Stimulated activated naive CD4-positive, alpha-beta T cell (primary cell): Measurements from ENCODE around the gene HID1.
"Not testable (repeated sequence)": the region's sequence is repeated elsewhere in the genome, so short reads cannot be mapped to it uniquely, and the experiment has no call there.

ENCODE experiments used
- DNase-seq, 6 experiments: peaks; one replicate each; lab custom pipeline; 2025; lab: John Stamatoyannopoulos, UW

The HID1 gene

DNA sequence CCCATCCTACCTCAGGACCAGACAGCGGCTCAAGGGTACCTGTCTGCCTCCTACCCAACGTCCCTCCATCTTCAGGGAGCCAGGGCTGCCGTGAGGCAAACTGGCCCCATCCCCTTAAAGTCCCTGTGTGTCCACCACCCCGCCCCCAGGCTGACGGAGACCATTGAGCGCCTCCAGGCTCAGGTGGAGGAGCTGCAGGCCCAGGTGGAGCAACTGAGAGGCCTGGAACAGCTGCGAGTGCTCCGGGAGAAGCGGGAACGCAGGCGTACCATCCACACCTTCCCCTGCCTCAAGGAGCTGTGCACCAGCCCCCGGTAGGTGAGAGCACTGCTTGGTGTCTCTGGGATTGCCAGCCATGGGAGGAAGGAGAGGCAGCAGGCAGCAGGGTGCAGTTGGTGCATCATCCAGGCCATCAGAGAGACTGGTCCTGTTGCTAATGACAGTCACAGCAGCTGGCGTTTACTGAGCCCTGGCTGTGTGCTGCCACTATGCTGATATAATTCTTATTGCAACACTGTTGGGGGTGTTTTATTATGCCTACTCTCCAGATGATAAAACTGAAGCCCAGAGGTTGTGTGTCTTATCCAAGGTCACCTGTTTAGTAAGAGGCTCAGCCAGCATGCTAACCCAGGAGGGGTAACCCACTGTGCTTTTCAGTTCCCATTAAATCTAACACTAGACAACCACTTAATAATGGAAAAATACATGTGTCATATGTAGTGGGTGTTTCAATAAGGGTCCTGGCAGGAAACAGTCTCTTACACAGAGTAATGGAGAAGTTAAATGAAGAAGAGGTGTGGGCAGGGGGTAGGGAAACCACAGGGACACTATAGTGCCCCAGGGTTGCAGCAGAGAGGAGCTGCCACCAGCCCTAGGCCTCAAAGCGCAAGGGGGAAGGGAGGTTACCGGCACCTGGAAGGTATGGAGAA is 29.6 kb upstream of the HID1 start:
- no peak for DNase-seq

DNA sequence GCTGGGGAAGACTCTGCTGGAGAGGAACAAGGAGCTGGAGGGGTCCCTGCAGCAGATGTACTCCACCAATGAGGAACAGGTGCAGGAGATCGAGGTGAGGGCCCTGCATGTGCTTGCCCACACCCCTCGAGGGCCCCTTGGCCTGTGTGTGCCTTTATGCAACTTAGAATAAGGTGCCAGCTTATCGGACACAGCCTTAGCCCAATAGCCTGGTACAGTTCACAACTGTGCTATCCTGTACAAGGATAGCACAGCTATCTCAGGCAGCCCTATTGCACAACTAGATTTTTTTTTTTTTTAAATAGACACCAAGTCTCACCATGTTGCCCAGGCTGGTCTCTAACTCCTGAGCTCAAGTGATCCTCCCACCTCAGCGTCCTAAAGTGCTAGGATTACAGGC is 27.0 kb upstream of the HID1 start:
- no peak for DNase-seq

DNA sequence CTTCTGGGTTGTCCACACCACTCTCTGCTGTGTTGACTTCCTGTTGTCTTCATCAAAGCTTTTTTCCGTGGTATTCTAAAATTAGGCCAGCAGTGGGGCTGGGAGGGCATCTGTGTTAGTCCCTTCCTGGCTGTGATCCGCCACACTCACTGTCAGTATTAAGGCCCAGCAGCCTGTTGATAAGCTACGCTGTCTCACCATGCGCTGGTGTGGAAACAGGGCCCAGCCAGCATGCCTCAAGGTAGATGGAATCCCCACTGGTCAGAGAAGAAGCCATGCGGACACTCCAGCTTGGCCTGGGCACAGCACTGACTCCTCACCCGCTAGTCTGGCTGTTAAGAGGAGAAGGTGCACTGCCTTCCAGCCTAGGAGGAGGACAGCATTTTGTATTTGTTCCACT is 26.2 kb upstream of the HID1 start:
- no peak for DNase-seq

DNA sequence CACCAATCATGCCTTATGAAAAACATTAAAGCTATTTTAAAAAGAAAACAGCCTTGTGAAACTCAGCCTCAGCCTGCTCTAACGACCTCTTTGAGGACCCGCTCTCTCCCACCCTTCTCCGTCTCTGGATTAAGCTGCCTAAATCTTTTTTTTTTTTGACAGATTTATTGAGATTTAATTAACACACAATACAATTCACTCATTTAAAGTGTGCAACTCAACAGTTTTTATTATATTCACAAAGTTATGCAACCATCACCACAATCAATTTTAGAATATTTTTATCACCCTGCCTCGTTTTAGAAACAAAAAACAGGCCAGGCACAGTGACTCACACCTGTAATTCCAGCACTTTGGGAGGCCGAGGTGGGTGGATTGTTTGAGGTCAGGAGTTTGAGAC is 23.3 kb upstream of the HID1 start:
- no peak for DNase-seq

DNA sequence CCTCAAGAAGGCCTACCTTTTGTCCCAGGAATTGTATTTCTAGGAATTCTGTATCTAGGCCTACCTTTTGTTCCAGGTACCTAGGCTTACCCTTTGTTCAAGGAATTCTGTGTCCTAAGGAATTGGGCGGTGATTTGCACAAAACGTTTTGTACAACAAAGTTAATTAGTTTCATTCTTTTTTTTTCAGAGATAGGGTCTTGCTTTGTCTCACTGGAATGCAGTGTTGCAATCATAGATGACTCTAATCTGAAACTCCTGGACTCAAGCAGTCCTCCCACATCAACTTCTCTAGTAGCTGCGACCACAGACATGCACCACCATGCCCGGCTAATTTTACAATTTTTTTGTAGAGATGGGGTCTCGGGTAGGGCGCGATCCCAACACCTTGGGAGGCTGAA is 21.9 kb upstream of the HID1 start:
- DNase-seq = no peak

DNA sequence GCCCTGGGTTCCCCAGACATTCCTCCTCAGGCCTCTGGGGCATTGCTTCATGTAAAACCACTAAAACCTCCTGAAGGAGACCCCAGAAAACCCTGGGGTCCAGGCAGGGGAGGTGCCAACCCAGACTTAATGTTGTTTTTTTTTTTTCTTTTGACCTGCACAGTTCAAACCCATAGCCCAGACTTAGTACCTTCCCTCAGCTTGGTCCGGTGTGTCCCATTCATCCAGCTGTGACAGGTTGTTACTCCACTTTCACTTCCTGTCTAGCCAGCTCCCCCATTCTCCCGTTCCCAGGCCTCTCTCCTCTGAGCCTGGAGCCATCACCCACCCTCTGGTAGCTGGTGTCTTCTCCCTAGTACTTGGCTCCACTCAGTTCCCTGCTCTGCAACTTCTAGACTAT is 19.7 kb upstream of the HID1 start:
- no peak for DNase-seq

DNA sequence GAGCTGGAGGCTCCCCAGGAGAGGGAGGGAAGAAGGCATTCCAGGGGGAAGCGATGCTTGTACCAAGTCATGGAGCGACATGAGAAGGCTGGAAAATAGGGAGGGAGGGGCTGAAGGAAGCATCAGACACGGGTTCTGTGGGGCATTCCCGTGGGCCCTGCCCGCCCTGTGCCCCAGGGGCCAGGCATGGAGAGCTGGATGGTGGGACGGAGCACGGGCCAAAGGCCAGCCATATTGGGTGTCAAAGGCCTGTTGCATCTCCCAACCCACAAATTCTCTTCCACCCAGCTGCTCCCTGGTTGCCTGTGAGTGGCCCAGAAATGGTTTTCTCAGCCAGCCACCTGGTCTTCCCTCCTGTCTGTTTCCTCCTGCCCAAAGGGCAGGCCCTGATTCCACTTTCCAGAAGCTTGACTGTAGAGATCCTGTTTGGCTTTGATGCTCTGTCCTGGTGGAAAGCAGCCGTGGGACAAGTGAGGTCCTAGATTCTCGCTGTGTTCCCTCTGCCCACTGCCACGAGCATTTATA is 18.1 kb upstream of the HID1 start:
- no peak for DNase-seq

DNA sequence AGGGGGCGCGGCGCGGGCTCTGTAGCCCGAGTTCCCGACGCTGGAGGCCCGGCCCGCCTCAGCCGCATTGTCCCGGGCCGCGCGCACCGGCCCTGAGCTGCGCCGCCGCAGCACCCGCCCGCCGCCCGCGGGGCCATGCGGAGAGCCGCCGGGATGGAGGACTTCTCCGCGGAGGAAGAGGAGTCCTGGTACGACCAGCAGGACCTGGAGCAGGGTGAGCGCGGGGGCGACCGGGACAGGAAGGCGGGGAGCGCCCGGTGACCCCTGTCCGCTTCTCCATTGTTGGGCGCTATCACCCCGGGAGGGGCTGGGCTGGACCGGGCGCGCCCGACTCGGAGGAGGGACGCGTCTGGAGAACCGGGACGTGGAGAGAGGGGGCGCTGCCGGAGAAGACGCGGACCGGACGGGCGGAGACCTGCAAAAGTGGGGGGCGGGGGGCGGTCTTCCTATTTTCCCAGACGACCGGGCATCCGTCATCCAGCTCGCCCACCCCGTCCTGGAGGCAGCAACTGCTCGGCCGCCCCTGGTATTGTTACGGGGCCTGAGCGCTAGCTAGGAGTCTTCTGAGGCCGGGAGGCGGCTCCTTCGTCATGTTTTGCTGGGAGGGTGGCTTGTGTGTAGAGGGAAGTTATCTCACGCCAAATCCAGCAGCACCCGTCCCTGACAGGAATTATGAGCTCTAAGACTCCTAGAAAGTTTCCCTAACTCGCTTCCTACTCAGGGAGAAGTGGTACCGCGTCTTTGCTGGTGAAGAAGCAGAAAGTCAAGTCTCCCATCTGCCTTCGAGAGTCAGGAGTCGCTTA is 15.6 kb upstream of the HID1 start:
- peak in 3 of 6 experiments; percentile 29 to 39 (median 32) for DNase-seq

DNA sequence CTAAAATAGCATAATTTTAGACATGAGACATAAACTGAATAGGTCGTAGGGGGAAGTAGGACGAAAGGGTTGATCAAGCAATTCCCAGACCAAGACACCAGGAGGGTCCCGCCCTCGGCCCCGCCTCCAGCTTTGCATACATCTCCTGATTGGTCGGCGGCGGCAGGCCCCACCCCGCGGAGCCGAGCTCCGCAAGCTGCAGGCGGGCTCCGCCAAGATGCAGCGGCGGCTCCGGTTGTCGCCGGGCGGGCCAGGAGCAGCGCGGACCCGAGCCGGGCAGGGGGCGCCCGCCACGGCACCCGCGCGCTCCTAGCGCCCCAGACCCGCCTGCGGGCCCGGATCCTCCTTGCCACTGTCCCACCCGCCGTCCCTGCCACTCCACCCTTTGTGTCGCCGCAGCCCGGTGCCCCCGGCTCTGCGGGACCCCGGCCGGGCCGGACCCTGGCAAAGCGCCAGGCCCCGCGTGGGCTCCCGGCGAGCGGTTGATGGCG is 14.9 kb upstream of the HID1 start, which contains the start of gene CDR2L:
Gene CDR2L (plus strand): TSS at position 215 of the 491 bp plus-strand sequence. CDS start 412 bp downstream, outside the sequence.
- peak; percentile 77 to 93 (median 88) for DNase-seq

DNA sequence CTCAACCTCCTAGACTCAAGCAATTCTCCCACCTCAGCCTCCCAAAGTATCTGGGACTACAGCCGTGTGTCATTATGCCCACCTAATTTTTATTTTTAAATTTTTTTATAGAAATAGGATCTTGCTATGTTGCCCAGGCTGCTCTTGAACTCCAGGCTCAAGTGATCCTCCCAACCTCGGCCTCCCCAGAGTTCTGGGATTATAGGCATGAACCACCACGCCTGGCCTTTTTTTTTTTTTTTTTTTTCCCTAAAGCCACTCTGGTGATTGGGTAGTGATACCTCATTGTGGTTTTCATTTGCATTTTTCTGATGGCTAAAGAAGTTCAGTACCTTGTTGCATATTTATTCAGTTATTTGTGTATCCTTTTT is 13.6 kb upstream of the HID1 start:
- DNase-seq = no peak

DNA sequence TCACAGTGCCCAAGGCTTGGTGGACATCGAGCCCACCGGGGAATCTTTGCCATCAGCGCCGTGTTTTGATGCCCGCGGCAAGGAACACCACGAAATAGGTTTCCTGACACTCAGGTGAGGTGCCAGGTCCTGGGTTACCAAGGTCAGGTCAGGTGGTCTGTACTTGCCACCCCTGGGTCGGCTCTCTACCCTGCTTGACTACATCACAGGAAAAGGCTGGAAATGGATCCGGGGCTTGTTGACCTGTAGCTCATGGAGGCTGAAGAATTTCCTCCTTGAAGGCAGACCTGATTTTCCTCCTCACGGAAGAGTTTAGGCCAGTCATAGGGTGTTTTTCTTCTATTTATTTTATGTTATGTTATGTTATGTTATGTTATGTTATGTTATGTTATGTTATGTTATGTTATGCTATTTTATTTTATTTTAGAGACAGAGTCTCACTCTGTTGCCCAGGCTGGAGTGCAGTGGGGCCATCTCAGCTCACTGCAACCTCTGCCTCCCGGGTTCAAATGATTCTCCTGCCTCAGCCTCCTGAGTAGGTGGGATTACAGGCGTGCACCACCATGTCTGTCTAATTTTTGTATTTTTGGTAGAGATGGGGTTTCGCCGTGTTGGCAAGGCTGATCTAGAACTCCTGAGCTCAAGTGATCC is 10.2 kb upstream of the HID1 start:
- DNase-seq = not testable (repeated sequence)

DNA sequence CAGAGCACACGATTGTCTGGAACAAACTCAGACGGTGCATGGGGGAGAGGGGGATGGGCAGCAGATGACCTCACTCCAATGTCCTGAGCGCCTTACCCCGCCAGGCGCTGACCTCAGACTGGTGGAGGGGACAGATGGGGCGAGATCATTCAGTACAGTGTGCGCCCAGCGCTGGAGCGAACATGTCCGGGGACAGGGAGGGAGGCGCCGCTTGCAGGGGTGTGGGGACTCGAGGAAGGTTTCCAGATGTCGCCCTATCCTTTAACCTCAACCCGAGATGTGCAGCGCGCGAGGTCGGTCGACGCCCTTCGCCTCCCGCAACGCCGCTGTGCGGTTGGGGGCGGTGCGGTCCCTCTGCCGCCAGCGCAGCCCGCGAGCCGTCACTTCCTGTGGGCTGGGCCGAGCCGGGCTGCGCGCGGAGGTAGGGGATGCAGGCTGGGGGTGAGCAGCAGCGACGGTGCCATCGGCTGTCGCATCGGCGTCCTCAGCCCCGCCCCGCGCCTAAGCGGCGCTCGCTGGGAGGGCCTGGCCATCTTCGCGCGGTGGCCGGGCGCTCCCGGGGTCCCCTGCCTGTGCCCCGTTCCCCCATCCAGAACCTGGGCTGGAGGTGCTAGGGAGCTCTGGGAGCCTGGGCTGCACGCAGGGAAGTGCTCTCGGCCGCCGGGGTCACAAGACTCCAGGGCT is 9.6 kb upstream of the HID1 start:
- DNase-seq = peak; percentile 71 to 84 (median 76)

DNA sequence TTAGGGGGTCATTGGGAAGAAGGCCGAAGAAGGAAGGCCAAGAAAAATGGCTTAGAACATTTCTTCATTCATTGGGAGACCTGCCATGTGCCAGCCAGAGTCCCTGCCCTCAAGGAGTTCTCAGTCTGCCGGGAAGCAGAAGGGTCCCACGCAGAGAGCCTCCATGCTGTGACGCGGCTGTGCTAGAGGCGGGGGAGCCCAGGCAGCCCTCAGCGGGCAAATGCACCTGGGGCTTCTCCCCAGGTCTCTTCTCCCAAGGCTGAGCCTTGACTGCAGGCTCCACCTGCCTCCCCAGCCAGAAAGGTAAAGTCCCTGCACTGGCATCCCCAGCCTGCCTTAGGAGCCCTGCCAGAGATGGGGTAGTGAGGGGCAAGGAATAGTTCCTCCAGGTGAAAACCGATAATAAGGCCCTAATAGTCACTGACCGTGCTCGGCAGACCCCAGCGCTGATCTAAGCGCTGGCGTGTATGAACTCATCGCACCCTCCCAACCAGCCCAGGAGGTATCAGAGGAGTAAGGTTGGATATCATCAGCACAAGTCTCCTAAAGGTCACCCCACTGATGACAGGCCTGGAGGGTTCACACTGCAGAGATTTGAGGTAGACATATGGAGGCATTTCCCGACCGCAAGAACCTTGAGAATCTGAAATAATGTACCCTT is 8.9 kb upstream of the HID1 start:
- DNase-seq = no peak

DNA sequence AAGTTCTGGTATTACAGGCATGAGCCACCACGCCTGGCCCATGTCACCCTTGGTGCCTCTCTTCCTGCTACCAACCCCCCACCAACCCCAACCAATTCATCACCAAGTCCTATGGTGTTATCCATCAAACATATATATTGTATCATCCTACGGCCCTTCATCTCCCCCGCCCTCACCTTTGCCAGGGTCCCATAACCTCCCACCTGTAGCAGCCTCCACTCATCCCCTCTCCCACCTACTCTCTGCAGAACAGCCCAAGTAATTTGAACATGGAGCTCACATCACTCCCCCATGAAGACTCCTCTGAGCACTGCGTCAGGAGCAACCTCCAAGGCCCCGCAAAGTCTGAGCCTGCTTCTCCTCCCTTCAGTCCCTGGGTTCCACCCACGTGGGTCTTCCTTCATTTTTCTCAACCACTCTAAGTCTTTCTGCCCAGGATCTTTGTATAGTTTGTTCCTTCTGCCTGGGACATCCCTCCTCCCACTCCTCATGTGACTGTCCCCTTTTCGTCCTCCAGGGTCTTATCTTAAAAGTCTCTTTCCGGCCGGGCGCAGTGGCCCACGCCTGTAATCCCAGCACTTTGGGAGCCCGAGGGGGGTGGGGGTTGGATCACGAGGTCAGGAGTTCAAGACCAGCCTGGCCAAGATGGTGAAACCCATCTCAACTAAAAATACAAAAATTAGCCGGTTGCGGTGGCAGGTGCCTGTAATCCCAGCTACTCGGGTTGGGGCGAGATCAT is 7.0 kb upstream of the HID1 start:
- no peak for DNase-seq

DNA sequence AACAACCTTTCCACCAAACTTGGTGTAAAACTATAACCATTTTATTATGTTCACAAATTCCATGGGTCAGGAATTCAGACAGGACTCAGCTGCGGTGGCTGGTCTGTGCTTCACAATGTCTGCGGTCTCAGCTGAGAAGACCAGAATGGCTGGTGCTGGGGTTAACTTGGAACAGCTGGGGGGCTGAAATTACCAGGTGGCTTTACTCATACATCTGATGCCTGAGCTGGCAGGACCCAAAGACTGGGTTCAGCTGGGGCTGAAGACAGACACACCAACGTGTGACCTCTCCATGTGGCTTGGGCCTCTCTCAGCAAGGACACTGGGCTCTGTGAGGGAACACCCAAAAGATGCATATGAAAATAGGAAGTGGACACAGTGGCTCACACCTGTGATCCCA is 5.7 kb upstream of the HID1 start:
- no peak for DNase-seq

DNA sequence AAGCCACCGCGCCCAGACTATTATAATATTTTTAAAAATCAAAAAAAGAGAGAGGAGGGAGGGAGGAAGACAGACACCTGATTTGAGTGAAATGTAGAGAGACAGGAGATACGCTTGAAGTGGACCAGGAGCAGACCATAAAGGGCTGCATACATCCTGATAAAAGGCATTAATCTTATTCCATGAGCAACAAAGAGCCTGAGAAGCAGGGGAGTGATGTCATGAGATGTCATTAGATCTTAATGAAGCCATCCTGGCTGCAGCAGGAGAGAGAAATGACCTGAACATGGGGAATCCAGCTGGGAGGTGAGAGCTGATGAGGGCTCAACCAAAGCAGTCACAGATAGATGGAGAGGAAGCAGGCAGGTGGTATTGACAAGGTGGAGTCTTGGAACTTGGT is 5.2 kb upstream of the HID1 start:
- no peak for DNase-seq

DNA sequence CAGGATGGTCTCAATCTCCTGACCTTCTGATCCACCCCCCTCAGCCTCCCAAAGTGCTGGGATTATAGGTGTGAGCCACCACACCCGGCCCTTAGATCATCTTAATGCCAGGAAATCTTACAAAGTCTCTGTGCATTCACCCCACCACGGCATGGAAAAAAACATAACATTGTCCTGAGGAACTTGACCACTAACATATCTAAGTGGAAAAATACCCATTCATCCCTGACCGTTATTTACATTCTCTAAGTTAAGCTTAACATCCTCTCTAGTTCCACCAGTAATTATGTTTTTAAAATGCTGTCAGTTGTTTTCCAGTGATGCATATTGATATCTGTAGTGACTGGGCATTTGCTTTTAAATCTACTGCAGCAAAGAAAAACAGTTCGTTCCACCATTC is 3.4 kb upstream of the HID1 start:
- no peak for DNase-seq

DNA sequence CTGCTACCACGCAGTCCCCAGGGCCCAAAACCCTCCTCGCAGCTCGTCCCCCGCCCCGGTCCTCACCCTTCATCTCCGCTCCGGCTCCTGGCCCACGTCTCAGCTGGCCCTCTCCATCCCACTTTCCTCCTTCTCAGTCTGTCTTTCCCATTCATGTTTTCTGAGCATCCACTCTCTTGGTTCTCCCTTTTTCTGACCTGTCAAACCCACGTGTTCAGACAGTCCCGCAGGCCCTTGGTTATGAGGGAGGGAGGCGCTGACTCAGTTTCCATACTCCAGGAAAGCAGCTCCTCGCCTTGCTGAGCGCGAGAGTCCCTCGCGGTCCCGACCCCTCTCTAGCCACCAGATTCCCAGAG is 392 bp upstream of the HID1 start:
- no peak for DNase-seq

DNA sequence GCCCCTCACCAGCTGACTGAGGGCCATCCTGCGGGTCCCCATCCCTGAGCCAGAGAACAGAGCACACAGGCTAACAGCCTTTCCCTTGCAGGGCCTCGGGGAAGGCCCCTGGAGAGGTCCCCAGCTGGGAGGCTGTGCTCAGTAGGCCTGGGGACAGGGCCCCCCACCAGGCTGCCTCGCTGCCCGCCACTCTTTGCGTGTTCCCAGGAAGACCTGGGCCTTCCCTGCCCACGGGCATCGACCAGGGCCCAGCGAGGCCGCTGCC is 785 bp downstream of the HID1 start:
- DNase-seq = no peak

DNA sequence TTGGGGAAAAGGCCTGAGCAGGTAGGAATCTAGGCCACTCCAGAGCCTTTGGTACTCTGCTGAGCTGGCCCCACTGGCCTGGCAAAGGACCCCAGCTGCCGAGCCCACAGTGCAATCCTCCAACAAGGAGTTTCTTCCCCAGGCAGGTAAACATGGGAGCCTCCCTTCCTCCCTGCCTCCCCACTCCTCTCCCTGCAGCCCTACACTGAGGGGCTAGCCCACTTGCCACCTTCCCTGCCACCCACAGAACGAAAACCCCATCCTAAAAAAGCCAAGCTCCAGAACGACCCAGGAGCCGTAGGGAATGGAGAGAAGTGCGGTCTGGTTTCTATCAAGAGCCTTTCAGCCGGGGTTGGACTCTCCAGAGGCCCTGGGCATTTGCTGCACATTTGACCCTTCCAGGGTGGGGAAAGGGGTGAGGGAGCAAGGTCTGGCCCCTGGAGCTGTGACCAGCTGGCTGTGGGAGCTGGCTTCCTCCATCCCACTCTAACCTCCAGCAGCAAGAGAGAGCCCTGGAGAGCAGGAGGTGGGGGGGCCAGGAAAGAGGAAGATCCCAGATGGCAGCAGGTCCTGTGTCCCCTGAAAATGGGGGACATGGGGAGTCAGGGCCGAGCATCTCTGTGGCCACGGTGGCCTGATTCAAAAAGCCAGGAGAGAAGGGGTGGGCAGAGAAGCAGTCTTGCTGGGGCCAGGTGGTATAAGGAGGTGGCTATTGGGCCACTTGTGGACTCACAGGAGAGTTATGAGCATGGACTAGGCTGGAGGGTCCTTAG is 1.3 kb downstream of the HID1 start:
- DNase-seq = no peak
